Chondrocyte (in vitro differentiated cells): ENCODE measurements around the gene KLK5. TPM values are rescaled to one million over a fixed set of nuclear protein-coding genes. Genes with fewer than 3 reads are reported as not detected.

Experiments
- DNase-seq: peaks from one replicate; pipeline ENCODE4 v3.0.0; 2021; ENCODE audit warnings: mixed read lengths, low spot score
- H3K27ac Mint-ChIP-seq: one replicate; pipeline ENCODE4 v1.8.0; 2021; ENCODE audit warnings: mild to moderate bottlenecking, moderate library complexity, mixed read lengths; ENCODE audit not compliant: unreplicated experiment
- H3K27me3 Mint-ChIP-seq: 2 replicates; pipeline ENCODE4 v1.8.0; 2021; ENCODE audit warnings: low read depth, mixed read lengths
- H3K36me3 Mint-ChIP-seq: 2 replicates; pipeline ENCODE4 v1.8.0; 2021; ENCODE audit warnings: low read depth, mixed read lengths
- H3K4me1 Mint-ChIP-seq: 2 replicates; pipeline ENCODE4 v1.8.0; 2021; ENCODE audit warnings: low read depth, mild to moderate bottlenecking, mixed read lengths
- H3K4me3 Mint-ChIP-seq: one replicate; pipeline ENCODE4 v1.8.0; 2021; ENCODE audit warnings: mild to moderate bottlenecking, moderate library complexity, mixed read lengths; ENCODE audit not compliant: unreplicated experiment
- H3K9me3 Mint-ChIP-seq: 2 replicates; pipeline ENCODE4 v1.8.0; 2021; ENCODE audit warnings: low read depth, mixed read lengths
- long read RNA-seq: library from polyadenylated mRNA; stranded (forward); transcript quantifications from one replicate; pipeline ENCODE4 v2.0.0, GENCODE V29; 2021
- total RNA-seq: library from RNA; stranded (reverse); gene quantifications from 3 replicates; pipeline ENCODE4 v1.2.1, GENCODE V29; 2021
- TF ChIP-seq, protein P1 (sequence below): fragments of 200-600 bp; sonication (generic); IDR thresholded peaks from 2 replicates; pipeline ENCODE4 v1.5.0; 2021; ENCODE audit warnings: antibody characterized with exemption, mild to moderate bottlenecking, moderate library complexity

The KLK5 gene, protein sequence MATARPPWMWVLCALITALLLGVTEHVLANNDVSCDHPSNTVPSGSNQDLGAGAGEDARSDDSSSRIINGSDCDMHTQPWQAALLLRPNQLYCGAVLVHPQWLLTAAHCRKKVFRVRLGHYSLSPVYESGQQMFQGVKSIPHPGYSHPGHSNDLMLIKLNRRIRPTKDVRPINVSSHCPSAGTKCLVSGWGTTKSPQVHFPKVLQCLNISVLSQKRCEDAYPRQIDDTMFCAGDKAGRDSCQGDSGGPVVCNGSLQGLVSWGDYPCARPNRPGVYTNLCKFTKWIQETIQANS
- 0.38 to 0.42 TPM in 2 of 3 replicates, not detected in the other for total RNA-seq
- long read RNA-seq: 0 reads

DNA sequence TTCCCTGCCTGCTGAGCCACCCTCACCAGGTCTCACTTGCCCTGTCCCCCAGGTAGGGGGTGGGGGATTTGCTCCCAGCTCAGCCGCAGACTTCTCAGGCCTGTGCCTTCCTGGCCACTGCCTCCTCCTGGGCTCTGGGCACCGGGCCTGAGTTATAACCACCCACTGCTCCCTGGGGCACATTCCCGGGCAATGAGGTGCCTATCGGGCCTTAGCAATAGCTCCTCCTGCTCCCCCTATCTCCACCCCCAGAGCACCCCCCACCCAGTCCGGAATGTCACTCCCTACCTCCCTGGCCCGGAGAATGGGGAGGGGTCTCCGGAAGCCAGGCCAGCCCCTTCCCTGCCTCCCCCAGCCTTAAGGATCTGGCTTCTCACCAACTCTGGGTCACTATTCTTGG, at the start of gene KLK5:
Gene KLK5 (minus strand): TSS at position 129 of the 400 bp plus-strand sequence. CDS start 381 bp downstream, outside the sequence.
- Mint-ChIP-seq H3K36me3 (no peaks in the 10 kb centered on the region), H3K27me3 (peaks cover 3% of the 10 kb centered on the region), H3K4me1 (no peaks in the 10 kb centered on the region), H3K27ac (no peak within 1 kb of the TSS), H3K4me3 (no peak within 1 kb of the TSS), H3K9me3 (no peaks in the 10 kb centered on the region)
- TF ChIP-seq, protein P1, sequence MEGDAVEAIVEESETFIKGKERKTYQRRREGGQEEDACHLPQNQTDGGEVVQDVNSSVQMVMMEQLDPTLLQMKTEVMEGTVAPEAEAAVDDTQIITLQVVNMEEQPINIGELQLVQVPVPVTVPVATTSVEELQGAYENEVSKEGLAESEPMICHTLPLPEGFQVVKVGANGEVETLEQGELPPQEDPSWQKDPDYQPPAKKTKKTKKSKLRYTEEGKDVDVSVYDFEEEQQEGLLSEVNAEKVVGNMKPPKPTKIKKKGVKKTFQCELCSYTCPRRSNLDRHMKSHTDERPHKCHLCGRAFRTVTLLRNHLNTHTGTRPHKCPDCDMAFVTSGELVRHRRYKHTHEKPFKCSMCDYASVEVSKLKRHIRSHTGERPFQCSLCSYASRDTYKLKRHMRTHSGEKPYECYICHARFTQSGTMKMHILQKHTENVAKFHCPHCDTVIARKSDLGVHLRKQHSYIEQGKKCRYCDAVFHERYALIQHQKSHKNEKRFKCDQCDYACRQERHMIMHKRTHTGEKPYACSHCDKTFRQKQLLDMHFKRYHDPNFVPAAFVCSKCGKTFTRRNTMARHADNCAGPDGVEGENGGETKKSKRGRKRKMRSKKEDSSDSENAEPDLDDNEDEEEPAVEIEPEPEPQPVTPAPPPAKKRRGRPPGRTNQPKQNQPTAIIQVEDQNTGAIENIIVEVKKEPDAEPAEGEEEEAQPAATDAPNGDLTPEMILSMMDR: no peak
- no peak for DNase-seq

DNA sequence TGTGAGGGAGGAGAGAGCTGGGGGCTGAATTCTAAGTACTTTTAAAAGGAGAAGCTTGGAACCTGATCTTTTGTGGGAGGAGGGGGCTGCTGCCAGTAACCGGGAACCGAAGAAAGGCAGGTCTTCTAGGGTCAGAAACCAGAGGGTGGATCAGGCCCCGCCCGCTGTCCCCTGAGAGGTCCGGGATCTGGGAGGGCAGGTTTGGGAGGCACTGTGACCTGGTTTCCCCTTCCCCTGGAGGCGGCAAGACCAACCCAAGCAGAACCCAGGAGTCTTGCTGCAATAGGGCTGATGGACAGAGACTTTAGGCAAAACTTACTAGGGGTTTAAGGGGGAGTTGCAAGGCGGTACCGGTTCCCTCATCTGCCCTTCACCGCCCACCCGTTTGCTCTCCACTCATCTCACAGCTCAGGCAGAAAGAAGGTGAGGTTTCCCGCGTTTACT, 49.3 kb upstream of the KLK5 start:
- H3K27ac Mint-ChIP-seq: no peak overlapping the region
- no peak overlapping the region for H3K4me3 Mint-ChIP-seq
- no peak for DNase-seq
- TF ChIP-seq, protein P1: no peak
- H3K36me3 Mint-ChIP-seq: no peaks in the 10 kb centered on the region
- H3K9me3 Mint-ChIP-seq: no peaks in the 10 kb centered on the region
- H3K27me3 Mint-ChIP-seq: peaks cover 19% of the 10 kb centered on the region
- H3K4me1 Mint-ChIP-seq: no peaks in the 10 kb centered on the region

DNA sequence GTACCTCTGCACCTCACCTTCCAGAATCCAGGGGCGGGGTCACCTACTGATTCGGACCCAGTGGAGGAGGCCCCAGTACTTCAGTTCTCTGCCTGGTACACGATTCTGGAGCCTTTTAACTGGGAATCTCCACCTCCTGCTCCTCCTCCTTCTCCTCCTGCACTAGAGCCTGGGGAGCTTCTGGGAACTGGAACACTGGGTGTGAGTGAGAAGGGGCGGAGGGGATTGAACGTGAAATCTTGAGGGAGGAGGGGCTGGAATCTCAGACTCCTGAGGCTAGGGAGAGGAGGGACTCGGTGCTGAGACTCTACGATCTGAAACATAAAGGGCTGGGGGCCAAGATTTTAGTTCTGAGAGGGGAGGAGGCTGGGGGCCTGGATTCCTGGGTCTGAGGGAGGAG, 48.7 kb upstream of the KLK5 start, which contains the start of gene KLK8:
Gene KLK8 (minus strand): TSS at position 90 of the 400 bp plus-strand sequence. CDS start 437 bp downstream, outside the sequence.
- H3K27ac Mint-ChIP-seq: no peak within 1 kb of the TSS
- H3K9me3 Mint-ChIP-seq: no peaks in the 10 kb centered on the region
- DNase-seq: no peak
- no peaks in the 10 kb centered on the region for H3K36me3 Mint-ChIP-seq
- no peaks in the 10 kb centered on the region for H3K4me1 Mint-ChIP-seq
- no peak within 1 kb of the TSS for H3K4me3 Mint-ChIP-seq
- TF ChIP-seq, protein P1: no peak
- H3K27me3 Mint-ChIP-seq: peaks cover 21% of the 10 kb centered on the region

DNA sequence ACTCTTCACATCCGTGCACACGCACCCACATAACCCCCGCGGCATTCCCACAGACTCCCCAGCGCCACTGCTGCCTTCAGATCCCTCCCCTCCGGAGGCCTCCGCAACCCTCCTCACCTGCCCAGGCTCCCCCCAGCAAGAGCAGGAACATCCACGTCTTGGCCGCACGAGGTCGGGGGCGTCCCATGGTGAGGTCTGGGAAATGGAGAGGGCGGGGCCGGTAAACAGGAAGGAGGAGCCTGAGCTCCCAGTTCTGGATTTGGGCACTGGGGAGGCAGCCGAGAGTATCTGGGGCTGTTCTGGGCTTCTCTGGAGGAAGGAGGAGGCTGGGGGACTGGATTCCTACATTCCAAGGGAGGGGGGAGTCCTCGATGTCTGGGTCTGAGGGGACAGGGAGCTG, 48.1 kb upstream of the KLK5 start:
- H3K9me3 Mint-ChIP-seq: no peaks in the 10 kb centered on the region
- H3K27me3 Mint-ChIP-seq: peaks cover 17% of the 10 kb centered on the region
- no peaks in the 10 kb centered on the region for H3K36me3 Mint-ChIP-seq
- DNase-seq: no peak
- H3K4me1 Mint-ChIP-seq: no peaks in the 10 kb centered on the region
- TF ChIP-seq, protein P1: no peak
- no peak overlapping the region for H3K27ac Mint-ChIP-seq
- no peak overlapping the region for H3K4me3 Mint-ChIP-seq

DNA sequence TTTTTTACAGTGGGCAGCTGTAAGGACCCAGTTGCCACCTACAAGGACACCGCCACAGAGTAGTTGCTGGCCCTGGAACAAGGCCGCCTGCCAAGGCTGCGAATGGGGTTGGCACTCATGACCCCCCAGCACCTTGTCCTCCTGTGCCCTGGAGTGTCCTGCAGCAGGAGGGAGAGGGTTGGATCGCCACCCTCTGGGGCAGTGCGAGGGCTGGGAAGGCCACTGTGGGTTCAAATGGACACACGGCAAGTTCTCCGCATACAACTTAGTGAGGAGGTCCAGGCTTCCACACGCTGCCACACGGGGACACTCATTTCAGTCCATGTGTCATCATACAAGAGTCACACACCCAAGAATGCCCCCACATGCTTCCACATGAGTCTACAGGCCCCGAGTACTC, 47.6 kb upstream of the KLK5 start:
- H3K27ac Mint-ChIP-seq: no peak overlapping the region
- no peak overlapping the region for H3K4me3 Mint-ChIP-seq
- TF ChIP-seq, protein P1: no peak
- H3K4me1 Mint-ChIP-seq: no peaks in the 10 kb centered on the region
- H3K27me3 Mint-ChIP-seq: peaks cover 16% of the 10 kb centered on the region
- H3K36me3 Mint-ChIP-seq: no peaks in the 10 kb centered on the region
- no peak for DNase-seq
- H3K9me3 Mint-ChIP-seq: no peaks in the 10 kb centered on the region
